Karpas-422 (cell line): Measurements from ENCODE around the gene CLN3. TPM values are rescaled to one million over a fixed set of nuclear protein-coding genes. Genes with fewer than 3 reads are reported as not detected.

Experiments
- DNase-seq: peaks from one replicate; pipeline ENCODE4 v3.0.0-alpha.2; 2015
- H2AFZ ChIP-seq: fragments of 200-600 bp; sonication (generic); 2 replicates; pipeline ENCODE4 v1.6.1; 2014; ENCODE audit warnings: antibody characterized with exemption, low read length, mixed read lengths
- H3K27ac ChIP-seq: fragments of 200-600 bp; sonication (generic); 2 replicates; pipeline ENCODE4 v1.5.1; 2014; ENCODE audit warnings: mild to moderate bottlenecking, low read length, moderate library complexity
- H3K27me3 ChIP-seq: fragments of 200-600 bp; sonication (generic); 2 replicates; pipeline ENCODE4 v1.6.1; 2014; ENCODE audit warnings: low read length, mixed read lengths
- H3K36me3 ChIP-seq: fragments of 200-600 bp; sonication (generic); 2 replicates; pipeline ENCODE4 v1.6.1; 2014; ENCODE audit warnings: low read length, mixed read lengths; ENCODE audit not compliant: insufficient read depth
- H3K4me1 ChIP-seq: fragments of 200-600 bp; sonication (generic); 2 replicates; pipeline ENCODE4 v1.6.1; 2014; ENCODE audit warnings: mild to moderate bottlenecking, low read length, mixed read lengths
- H3K4me2 ChIP-seq: fragments of 200-600 bp; sonication (generic); 2 replicates; pipeline ENCODE4 v1.6.1; 2014; ENCODE audit warnings: low read length, low read depth, mild to moderate bottlenecking; ENCODE audit not compliant: poor library complexity, severe bottlenecking
- H3K4me3 ChIP-seq: fragments of 200-600 bp; sonication (generic); 2 replicates; pipeline ENCODE4 v1.5.1; 2014; ENCODE audit warnings: mild to moderate bottlenecking, antibody characterized with exemption, low read length, mixed read lengths
- H3K79me2 ChIP-seq: fragments of 200-600 bp; sonication (generic); 2 replicates; pipeline ENCODE4 v1.6.1; 2014; ENCODE audit warnings: mild to moderate bottlenecking, low read length, mixed read lengths
- H3K9ac ChIP-seq: fragments of 200-600 bp; sonication (generic); 2 replicates; pipeline ENCODE4 v1.6.0; 2014; ENCODE audit warnings: low read length
- H3K9me2 ChIP-seq: fragments of 200-600 bp; sonication (generic), shearing (Covaris generic); replicated peaks from 2 replicates; pipeline ENCODE4 v1.6.0; 2014; ENCODE audit warnings: mild to moderate bottlenecking, low read length, moderate library complexity; ENCODE audit not compliant: insufficient read depth
- H3K9me3 ChIP-seq: fragments of 300-700, 200-600 bp; sonication (generic); 2 replicates; pipeline ENCODE4 v1.6.1; 2014; ENCODE audit warnings: low read length, mixed read lengths
- H4K20me1 ChIP-seq: fragments of 200-600 bp; sonication (generic); 2 replicates; pipeline ENCODE4 v1.6.1; 2014; ENCODE audit warnings: mild to moderate bottlenecking, antibody characterized with exemption, low read length, low read depth; ENCODE audit not compliant: insufficient read depth
- total RNA-seq: library from RNA; depleted of rRNA; stranded (reverse); fragments of >200 nt; shearing (Covaris generic); gene quantifications from 2 replicates; pipeline ENCODE4 v1.2.3, GENCODE V29; 2014; ENCODE audit warnings: low replicate concordance

CLN3 gene
- total RNA-seq, 1 experiment from 2014 or later, result 14.3 TPM

- H4K20me1 ChIP-seq, result no peaks in the 10 kb centered on the region
- peaks cover 6% of the 10 kb centered on the region; the same call in 1 of the 2 replicates for H3K4me1 ChIP-seq
- no peak overlapping the region for H3K4me3 ChIP-seq
- H3K9me2 ChIP-seq, result no peaks in the 10 kb centered on the region
- no peak overlapping the region for H3K27ac ChIP-seq
- no peak for DNase-seq
- H3K4me2 ChIP-seq, result no peak overlapping the region
- no peaks in the 10 kb centered on the region for H3K79me2 ChIP-seq
- no peak overlapping the region for H2AFZ ChIP-seq
- no peak overlapping the region for H3K9ac ChIP-seq
- no peaks in the 10 kb centered on the region for H3K36me3 ChIP-seq
- no peaks in the 10 kb centered on the region for H3K9me3 ChIP-seq
- H3K27me3 ChIP-seq, result no peaks in the 10 kb centered on the region
These were observed 30.9 kb upstream of the CLN3 start for GRCh38 chr16:28522792-28523191.

GRCh38 chr16:28521436-28521835, 29.6 kb upstream of the CLN3 start:
- H3K4me1 ChIP-seq, result peaks cover 10% of the 10 kb centered on the region
- H4K20me1 ChIP-seq, result no peaks in the 10 kb centered on the region
- no peak overlapping the region for H3K4me2 ChIP-seq
- H3K79me2 ChIP-seq, result no peaks in the 10 kb centered on the region
- H3K27me3 ChIP-seq, result no peaks in the 10 kb centered on the region
- no peak overlapping the region for H2AFZ ChIP-seq
- H3K4me3 ChIP-seq, result no peak overlapping the region
- no peak overlapping the region for H3K9ac ChIP-seq
- H3K27ac ChIP-seq, result no peak overlapping the region
- no peaks in the 10 kb centered on the region for H3K9me2 ChIP-seq
- DNase-seq, result no peak
- no peaks in the 10 kb centered on the region for H3K36me3 ChIP-seq
- no peaks in the 10 kb centered on the region for H3K9me3 ChIP-seq

- no peak for DNase-seq
- no peaks in the 10 kb centered on the region for H3K36me3 ChIP-seq
- no peak overlapping the region for H3K4me2 ChIP-seq
- H4K20me1 ChIP-seq, result no peaks in the 10 kb centered on the region
- no peaks in the 10 kb centered on the region for H3K9me2 ChIP-seq
- H3K4me1 ChIP-seq, result peaks cover 10% of the 10 kb centered on the region
- H3K27ac ChIP-seq, result no peak overlapping the region
- H3K9ac ChIP-seq, result no peak overlapping the region
- H2AFZ ChIP-seq, result no peak overlapping the region
- H3K9me3 ChIP-seq, result no peaks in the 10 kb centered on the region
- H3K27me3 ChIP-seq, result no peaks in the 10 kb centered on the region
- no peaks in the 10 kb centered on the region for H3K79me2 ChIP-seq
- no peak overlapping the region for H3K4me3 ChIP-seq
These were observed 28.8 kb upstream of the CLN3 start for GRCh38 chr16:28520672-28521071.

- Histone ChIP-seq H3K27ac (no peak overlapping the region), H3K4me2 (no peak overlapping the region), H2AFZ (no peak overlapping the region), H3K79me2 (no peaks in the 10 kb centered on the region), H3K9me2 (no peaks in the 10 kb centered on the region), H3K36me3 (no peaks in the 10 kb centered on the region), H3K9ac (no peak overlapping the region), H3K4me3 (no peak overlapping the region), H3K4me1 (peaks cover 4% of the 10 kb centered on the region), H4K20me1 (no peaks in the 10 kb centered on the region), H3K9me3 (no peaks in the 10 kb centered on the region), H3K27me3 (no peaks in the 10 kb centered on the region)
- DNase-seq, result no peak
These were observed 22.4 kb upstream of the CLN3 start for GRCh38 chr16:28514246-28514645.

GRCh38 chr16:28513484-28514181, 21.8 kb upstream of the CLN3 start:
- no peaks in the 10 kb centered on the region for H3K79me2 ChIP-seq
- no peak overlapping the region for H2AFZ ChIP-seq
- no peaks in the 10 kb centered on the region for H3K9me3 ChIP-seq
- H3K27ac ChIP-seq, result no peak overlapping the region
- no peaks in the 10 kb centered on the region for H3K9me2 ChIP-seq
- no peaks in the 10 kb centered on the region for H3K36me3 ChIP-seq
- no peak overlapping the region for H3K4me3 ChIP-seq
- H3K4me2 ChIP-seq, result no peak overlapping the region
- DNase-seq, result no peak
- H3K4me1 ChIP-seq, result peaks cover 4% of the 10 kb centered on the region
- H4K20me1 ChIP-seq, result no peaks in the 10 kb centered on the region
- H3K9ac ChIP-seq, result no peak overlapping the region
- H3K27me3 ChIP-seq, result no peaks in the 10 kb centered on the region

- Histone ChIP-seq H3K27ac (no peak overlapping the region), H3K36me3 (no peaks in the 10 kb centered on the region), H3K9ac (no peak overlapping the region), H2AFZ (no peak overlapping the region), H3K9me2 (no peaks in the 10 kb centered on the region), H3K27me3 (no peaks in the 10 kb centered on the region), H3K4me3 (no peak overlapping the region), H3K4me1 (peaks cover 9% of the 10 kb centered on the region), H4K20me1 (no peaks in the 10 kb centered on the region), H3K9me3 (no peaks in the 10 kb centered on the region), H3K4me2 (no peak overlapping the region), H3K79me2 (no peaks in the 10 kb centered on the region)
- no peak for DNase-seq
These were observed 20.2 kb upstream of the CLN3 start for GRCh38 chr16:28511801-28512789.

GRCh38 chr16:28511031-28511430, 19.2 kb upstream of the CLN3 start:
- no peak overlapping the region for H2AFZ ChIP-seq
- H3K9me2 ChIP-seq, result no peaks in the 10 kb centered on the region
- no peaks in the 10 kb centered on the region for H3K36me3 ChIP-seq
- no peaks in the 10 kb centered on the region for H4K20me1 ChIP-seq
- no peak overlapping the region for H3K9ac ChIP-seq
- H3K4me2 ChIP-seq, result no peak overlapping the region
- DNase-seq, result no peak
- H3K79me2 ChIP-seq, result no peaks in the 10 kb centered on the region
- H3K4me3 ChIP-seq, result no peak overlapping the region
- no peak overlapping the region for H3K27ac ChIP-seq
- H3K9me3 ChIP-seq, result no peaks in the 10 kb centered on the region
- peaks cover 9% of the 10 kb centered on the region for H3K4me1 ChIP-seq
- H3K27me3 ChIP-seq, result no peaks in the 10 kb centered on the region

- H3K9me2 ChIP-seq, result no peaks in the 10 kb centered on the region
- H3K4me3 ChIP-seq, result no peak overlapping the region
- no peaks in the 10 kb centered on the region for H3K36me3 ChIP-seq
- peaks cover 9% of the 10 kb centered on the region for H3K4me1 ChIP-seq
- no peak overlapping the region for H3K27ac ChIP-seq
- no peaks in the 10 kb centered on the region for H3K27me3 ChIP-seq
- H3K4me2 ChIP-seq, result no peak overlapping the region
- H2AFZ ChIP-seq, result no peak overlapping the region
- no peaks in the 10 kb centered on the region for H4K20me1 ChIP-seq
- DNase-seq, result no peak
- no peak overlapping the region for H3K9ac ChIP-seq
- H3K9me3 ChIP-seq, result no peaks in the 10 kb centered on the region
- H3K79me2 ChIP-seq, result no peaks in the 10 kb centered on the region
These were observed 13.7 kb upstream of the CLN3 start for GRCh38 chr16:28505489-28506137.
